Mammary microvascular endothelial cell (primary cell): ENCODE measurements around the gene C16orf90. TPM values are rescaled to one million over a fixed set of nuclear protein-coding genes. Genes with fewer than 3 reads are reported as not detected.

Experiments used
- total RNA-seq: library from RNA; depleted of rRNA; stranded (reverse); fragments of >200 nt; gene quantifications from 2 replicates; pipeline ENCODE4 v1.2.3, GENCODE V29; 2015

Gene C16orf90
- not detected in 2 replicates for total RNA-seq

DNA sequence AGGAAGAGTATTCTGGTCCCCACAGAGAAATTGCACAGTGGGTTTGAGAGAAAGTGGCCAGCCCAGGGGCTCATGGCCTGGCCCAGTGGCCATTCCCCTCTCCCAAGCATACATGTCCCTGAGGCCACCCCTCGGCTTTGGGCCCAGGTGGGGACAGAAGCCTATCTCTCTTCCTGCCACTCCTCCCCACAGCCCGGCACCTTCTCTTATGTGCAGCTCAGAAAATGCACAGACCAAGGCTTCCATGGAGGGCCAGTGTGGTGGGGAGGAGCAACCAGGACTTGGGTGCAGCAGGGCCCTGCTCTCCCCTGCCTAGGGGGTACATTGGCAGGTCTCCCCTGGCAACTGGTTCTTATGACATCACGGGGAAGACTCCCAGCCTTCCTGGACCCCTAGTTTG, at the start of gene C16orf90:
Gene C16orf90, minus strand, starts transcription at position 314 of the 400 bp plus-strand sequence. Its CDS starts 68 bp downstream, at position 246.

Other genes starting within 250 kb of the C16orf90 start
- gene MEFV, start 238.9 kb downstream of the C16orf90 start, total RNA-seq, result not detected in 2 replicates
- 23.6 and 27.9 TPM in 2 replicates for gene ZNF263, start 212.0 kb downstream of the C16orf90 start, total RNA-seq
- gene TIGD7, start 190.1 kb downstream of the C16orf90 start, total RNA-seq, result 0.73 and 1.5 TPM in 2 replicates
- 9.8 and 10.7 TPM in 2 replicates for gene ZNF75A, start 190.0 kb downstream of the C16orf90 start, total RNA-seq
- gene OR2C1, start 139.6 kb downstream of the C16orf90 start, total RNA-seq, result not detected in 2 replicates
- gene ZSCAN32, start 94.5 kb downstream of the C16orf90 start, total RNA-seq, result 6.1 and 6.9 TPM in 2 replicates
- 6.2 and 9.5 TPM in 2 replicates for gene ZNF174, start 94.3 kb downstream of the C16orf90 start, total RNA-seq
- 1.3 and 1.5 TPM in 2 replicates for gene ZNF597, start 52.0 kb downstream of the C16orf90 start, total RNA-seq
- gene NAA60, start 51.8 kb downstream of the C16orf90 start, total RNA-seq, result 19.7 and 55.0 TPM in 2 replicates
- 7.6 and 8.7 TPM in 2 replicates for gene CLUAP1, start 5.5 kb upstream of the C16orf90 start, total RNA-seq
- gene NLRC3, start 81.9 kb upstream of the C16orf90 start, total RNA-seq, result 1.6 and 1.7 TPM in 2 replicates
- gene SLX4, start 116.1 kb upstream of the C16orf90 start, total RNA-seq, result 4.6 and 5.4 TPM in 2 replicates
- gene DNASE1, start 159.2 kb upstream of the C16orf90 start, total RNA-seq, result 5.9 and 6.9 TPM in 2 replicates
- 99.3 and 130 TPM in 2 replicates for gene TRAP1, start 222.0 kb upstream of the C16orf90 start, total RNA-seq